Fibroblast of the conjunctiva (primary cell): ENCODE measurements around the gene GPX1.
A peak's percentile ranks its signal among the peaks of the same experiment; 100 is the strongest.
"Not testable (repeated sequence)": the region's sequence is repeated elsewhere in the genome, so short reads cannot be mapped to it uniquely, and the experiment has no call there.

Source experiments
- DNase-seq: peaks from one replicate; pipeline ENCODE4 v3.0.0-alpha.2; 2010; ENCODE audit warnings: low read depth

The GPX1 gene

DNA sequence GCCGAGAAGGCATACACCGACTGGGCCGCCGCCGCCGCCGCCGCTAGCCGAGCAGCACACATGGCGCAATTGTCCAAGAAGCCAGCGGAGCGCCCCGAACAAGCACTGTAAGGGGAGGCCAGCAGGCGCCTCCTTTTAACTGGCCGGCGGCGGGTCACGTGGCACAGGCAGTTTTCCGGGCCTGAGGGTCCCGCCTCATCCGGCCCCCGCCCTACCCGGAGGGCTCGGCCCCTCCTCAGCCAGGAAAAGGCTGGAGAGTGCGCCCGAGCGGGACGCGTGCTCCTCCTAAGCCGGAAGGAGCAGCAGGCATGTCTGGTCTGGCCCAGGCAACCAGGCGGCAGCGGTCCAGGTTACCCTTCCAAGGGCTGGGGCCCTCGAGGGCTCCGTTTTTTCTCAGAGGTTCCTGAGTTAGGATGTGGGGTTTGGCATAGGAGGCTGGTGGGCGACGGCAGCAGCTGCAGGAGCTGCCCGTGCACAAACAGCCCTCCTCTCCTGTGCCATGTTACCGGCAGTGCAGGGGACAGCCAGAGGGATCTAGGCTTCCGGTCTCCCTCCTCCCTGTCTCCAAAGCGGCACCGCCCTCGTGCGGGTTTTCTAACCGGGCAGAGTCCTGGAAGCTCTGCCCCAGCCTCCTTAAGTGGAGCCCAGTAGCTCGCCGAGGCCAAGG, at the start of gene GPX1:
GPX1 (minus strand) TSS at position 137 of the 667 bp plus-strand sequence; CDS start at position 62, 75 bp downstream.
- DNase-seq, result peak; percentile 92

DNA sequence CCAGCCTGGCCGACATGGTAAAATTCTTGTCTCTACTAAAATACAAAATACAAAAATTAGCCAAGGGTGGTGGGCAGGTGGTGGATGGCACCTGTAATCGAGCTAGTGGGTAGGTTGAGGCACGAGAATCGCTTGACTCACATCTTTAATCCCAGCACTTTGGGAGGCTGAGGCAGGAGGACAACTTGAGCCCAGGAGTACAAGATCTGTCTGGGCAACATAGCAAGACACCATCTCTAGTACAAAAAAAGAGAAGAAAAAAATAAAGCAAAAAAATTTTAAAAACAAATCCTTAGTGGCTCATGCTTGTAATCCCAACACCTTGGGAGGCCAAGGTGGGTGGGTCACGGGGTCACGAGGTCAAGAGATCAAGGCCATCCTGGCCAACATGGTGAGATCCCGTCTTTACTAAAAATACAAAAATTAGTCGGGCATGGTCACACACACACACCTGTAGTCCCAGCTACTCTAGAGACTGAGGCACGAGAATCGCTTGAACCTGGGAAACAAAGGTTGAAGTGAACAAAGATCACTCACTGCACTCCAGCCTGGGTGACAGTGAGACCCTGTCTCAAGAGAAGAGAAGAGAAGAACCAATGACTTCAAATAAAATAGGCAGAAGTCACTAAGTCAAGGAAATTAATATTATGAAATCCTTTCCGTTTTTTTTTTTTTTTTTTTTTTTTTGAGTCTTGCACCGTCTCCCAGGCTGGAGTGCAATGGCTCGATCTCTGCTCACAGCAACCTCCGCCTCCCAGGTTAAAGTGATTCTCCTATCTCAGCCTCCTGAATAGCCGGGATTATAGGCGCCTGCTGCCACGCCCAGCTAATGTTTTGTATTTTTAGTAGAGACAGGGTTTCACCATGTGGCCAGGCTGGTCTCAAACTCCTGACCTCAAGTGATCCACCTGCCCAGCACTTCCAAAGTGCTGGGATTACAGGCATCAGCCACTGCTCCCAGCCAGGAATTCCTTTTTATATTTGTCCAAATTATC, 48.7 kb upstream of the GPX1 start:
- DNase-seq, result no peak

DNA sequence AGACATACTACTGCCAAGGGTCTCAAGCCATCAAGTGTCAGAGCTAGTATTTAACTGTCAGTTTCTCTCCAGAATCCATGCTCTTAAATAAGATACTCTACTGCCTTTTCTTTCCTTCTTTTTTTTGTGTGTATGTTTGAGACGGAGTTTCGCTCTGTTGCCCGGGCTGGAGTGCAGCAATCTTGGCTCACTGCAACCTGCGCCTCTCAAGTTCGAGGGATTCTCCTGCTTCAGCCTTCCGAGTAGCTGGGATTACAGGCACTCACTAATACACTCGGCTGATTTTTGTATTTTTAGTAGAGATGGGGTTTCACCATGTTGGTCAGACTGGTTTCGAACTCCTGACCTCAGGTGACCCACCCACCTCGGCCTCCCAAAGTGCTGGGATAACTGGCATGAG, 47.4 kb upstream of the GPX1 start:
- DNase-seq, result not testable (repeated sequence)

- DNase-seq, result no peak
Observed at GRCh38 chr3:49403891-49404290, 45.7 kb upstream of the GPX1 start.

DNA sequence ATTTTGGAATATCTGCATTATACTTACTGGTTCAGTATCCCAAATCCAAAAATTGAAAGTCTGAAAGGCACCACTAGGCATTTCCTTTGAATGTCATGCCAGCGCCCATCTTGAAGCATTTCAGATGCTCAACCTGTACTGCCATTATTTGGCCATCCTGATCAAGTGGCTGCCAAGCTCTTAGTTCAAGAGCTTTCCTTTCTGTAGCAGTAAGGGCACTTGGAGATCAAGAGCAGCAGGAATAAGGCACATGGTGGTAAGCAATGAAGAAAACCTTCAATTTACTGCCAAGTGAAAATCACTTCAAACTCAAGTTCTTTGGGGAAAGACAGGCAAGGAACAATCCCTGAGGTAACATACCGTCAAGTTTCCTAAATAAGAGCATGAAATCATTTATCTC, 43.6 kb upstream of the GPX1 start:
- DNase-seq, result no peak

DNA sequence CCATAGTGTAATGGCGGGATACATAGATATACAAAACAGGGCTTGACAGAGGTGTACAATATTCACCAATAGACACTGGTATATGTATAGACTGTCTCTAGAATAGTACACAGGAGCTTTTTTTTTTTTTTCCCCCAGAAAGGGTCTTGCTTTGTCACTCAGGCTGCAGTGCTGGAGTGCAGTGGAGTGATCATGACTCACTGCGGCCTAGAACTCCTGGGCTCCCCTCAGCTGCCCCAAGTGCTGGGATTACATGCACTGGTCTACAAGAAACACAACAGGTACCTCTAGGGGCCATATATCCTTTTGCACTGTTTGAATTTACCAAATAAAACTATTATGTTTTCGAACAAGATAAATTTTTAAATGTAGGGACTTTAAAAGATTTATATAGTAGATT, 41.3 kb upstream of the GPX1 start:
- no peak for DNase-seq

DNA sequence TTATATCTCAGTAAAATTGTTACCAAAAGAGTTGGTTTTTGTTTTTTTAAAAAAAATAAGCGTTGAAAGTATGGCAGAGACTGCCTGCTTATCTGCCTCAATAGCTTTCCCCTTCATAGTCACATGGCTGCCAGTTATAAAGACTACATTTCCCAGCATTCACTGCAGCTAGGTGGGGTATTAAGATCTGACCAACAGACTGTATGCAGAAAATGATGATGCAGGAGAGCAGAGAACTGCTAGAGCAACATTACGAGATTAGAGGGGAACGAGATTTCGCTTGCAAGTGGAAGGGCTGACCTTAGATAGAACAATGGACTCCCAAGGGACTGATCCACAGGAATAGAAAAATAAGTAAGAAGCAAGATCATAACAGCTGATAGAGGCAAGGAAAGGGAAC, 39.3 kb upstream of the GPX1 start:
- no peak for DNase-seq

DNA sequence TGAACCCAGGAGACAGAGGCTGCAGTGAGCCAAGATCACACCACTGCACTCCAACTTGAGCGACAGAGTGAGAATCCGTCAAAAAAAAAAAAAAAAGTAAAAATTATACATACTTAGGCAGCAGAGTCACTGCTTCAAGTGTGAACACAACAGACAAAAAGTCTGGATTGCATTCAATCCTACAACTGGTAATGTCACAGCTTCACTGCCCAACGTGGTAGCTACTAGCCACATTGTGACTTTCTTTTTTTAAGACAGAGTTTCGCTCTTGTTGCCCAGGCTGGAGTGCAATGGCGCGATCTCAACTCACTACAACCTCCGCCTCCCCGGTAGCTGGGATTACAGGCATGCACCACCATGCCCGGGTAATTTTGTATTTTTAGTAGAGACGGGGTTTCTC, 33.2 kb upstream of the GPX1 start:
- DNase-seq, result not testable (repeated sequence)

DNA sequence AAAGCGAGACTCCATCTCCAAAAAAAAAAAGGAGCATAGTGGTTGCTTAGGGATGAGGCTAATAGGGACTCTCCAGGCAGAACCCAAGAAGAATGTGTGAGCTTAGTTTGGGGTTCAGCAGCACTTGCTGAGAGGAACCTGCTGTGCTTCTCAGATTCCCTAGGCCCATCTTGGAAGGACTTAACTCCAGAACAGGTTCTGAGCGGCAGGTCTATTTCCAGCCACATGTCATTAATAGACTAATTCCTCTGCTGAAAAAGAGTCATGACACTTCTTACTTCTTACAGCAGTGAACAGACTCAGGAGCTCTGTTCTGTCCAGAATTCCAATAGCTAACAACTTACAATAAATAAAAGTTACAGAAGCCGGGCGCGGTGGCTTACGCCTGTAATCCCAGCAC, 31.1 kb upstream of the GPX1 start:
- no peak for DNase-seq

GRCh38 chr3:49388289-49388820, 30.2 kb upstream of the GPX1 start:
- no peak for DNase-seq

DNA sequence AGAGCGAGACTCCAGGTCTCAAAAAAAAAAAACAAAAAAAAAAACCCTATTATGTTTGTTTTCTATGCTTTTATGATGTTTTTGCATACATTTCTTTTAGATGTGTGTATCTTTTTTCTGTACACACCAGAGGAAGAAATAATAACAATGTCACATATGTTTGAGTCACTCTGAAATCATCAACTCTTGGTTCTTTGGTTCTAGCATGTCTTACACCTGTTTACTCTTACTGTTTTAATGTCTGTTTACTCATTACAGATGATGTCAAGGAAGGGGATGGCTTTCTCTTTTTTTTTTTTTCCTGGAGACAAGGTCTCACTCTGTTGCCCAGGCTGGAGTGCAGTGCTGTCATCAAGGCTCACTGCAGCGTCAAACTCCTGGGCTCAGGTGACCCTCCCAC, 29.6 kb upstream of the GPX1 start:
- no peak for DNase-seq

GRCh38 chr3:49386056-49386756, 28.1 kb upstream of the GPX1 start:
- no peak for DNase-seq

GRCh38 chr3:49385617-49386016, 27.5 kb upstream of the GPX1 start:
- no peak for DNase-seq

- DNase-seq, result no peak
Observed at GRCh38 chr3:49383387-49383786, 25.2 kb upstream of the GPX1 start.

- DNase-seq, result peak; percentile 37
Observed at GRCh38 chr3:49378249-49378895, 20.2 kb upstream of the GPX1 start.

DNA sequence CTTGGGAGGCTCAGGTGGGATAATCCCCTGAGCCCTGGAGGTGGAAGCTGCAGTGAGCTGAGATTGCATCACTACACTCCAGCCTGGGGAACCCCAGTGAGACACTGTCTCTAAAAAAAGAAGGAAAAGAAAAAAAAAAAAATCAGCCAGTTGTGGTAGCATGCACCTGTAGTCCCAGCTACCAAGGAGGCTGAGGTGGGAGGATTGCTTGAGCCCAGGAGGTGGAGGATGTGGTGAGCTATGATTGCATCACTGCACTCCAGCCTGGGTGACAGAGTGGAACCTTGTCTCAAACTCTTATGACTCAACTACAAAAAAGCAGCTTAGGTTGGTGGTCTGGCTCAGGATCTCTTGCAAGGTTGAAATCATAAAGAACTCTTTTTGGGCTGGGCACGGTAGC, 19.3 kb upstream of the GPX1 start:
- no peak for DNase-seq

GRCh38 chr3:49371946-49372345, 13.8 kb upstream of the GPX1 start:
- no peak for DNase-seq

DNA sequence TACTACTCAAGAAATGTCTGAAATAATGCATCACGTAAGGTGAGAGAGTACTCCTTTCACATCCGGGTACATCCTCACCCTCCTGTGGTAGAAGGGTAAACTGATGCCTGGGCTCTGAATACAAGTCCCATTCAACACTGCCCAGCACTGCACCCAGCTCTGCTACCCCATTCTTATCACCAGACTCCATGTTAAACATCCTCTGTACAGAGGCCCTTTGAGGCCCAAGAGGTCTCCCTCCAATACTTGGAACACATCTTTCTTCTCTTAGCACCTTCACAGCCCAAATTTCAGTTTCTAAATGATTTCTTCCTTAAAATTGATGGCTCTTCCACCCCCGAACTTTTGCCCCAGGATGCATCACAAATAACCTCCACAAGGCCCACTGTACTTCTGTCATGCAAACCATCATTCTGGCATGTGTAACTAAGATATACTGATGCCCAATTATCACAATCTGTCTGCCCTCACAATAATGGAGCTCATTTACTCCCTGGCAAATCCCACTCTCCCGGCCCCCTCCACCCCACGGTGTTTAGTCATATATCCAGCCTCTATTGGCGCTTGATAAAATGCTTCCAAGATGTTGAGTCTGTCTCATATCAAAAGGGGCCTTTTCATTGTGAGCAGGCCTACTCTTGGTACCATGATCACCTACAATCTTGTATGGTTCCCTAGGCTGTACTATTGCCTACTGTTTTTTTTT, 12.6 kb upstream of the GPX1 start:
- no peak for DNase-seq

GRCh38 chr3:49362561-49362960, 4.4 kb upstream of the GPX1 start:
- no peak for DNase-seq

DNA sequence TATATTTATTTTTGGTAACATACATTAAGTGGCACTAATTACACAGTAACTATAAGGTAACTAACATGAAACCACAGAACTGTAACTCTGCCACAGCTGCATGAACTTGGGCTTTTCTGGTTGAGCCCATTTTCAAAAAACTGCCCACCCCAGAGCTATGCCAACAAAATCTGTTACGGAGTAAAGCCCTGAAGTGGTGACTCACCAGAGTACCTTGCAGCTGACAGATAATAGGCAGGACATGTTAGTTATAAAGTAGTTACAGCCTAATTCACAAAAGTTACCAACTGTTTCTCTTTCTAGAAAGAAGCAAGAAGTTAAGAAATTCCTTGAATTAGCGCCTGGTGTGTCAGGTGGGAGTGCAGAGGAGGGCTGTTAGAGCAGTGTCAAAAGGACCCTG, 1.5 kb upstream of the GPX1 start:
- no peak for DNase-seq

- no peak for DNase-seq
Observed at GRCh38 chr3:49358884-49359225, 702 bp upstream of the GPX1 start.
